Measurements from ENCODE around the gene DACH1. TPM values are rescaled to one million over a fixed set of nuclear protein-coding genes. Genes with fewer than 3 reads are reported as not detected.

The DACH1 gene
- total and polyA plus RNA-seq, 9 of the 15 experiments (the other 6 are each of a cell fraction or from before 2014, with no cell fraction given), result 0.04 to 0.07 (median 0.04) TPM; not detected in 2

- H3K9ac ChIP-seq (ENCODE audit: insufficient read depth in 1 of 2, low read depth in 2 of 2, low read length in 2 of 2), result no peak overlapping the region
- H3K9me1 ChIP-seq (ENCODE audit: control insufficient read depth, insufficient read depth, low read length), result no peaks in the 10 kb centered on the region
- H4K20me1 ChIP-seq (replicated peaks; ENCODE audit: control insufficient read depth, insufficient read depth, low read length), result no peaks in the 10 kb centered on the region
- no peak overlapping the region for H3K4me2 ChIP-seq (ENCODE audit: insufficient read depth, low read length)
- BruUV-seq (replicated peaks), result no TSS peak
- 0% methylated on average over 1 of the region's 1 CpG for WGBS (ENCODE audit: insufficient coverage, low coverage, missing lambda C conversion rate)
- FAIRE-seq (no peak), ATAC-seq (no peak), DNase-seq (ENCODE audit: extremely low read depth in 1 of 4, low spot score in 3 of 4) (no peak)
- H3K36me3 ChIP-seq (ENCODE audit: control insufficient read depth, insufficient read depth, low read length), result no peaks in the 10 kb centered on the region
- ChIA-PET POLR2A (no interaction called here), CTCF (ENCODE audit: low intra/inter-chr PET ratio) (no interaction called here)
- TF ChIP-seq ZNF589 (CRISPR knock-in tag; IDR thresholded peaks at IDR 0.05; ENCODE audit: low read depth) (no peak), HNRNPL (IDR thresholded peaks at IDR 0.05; ENCODE audit: low read depth, low read length) (no peak), ZNF696 (CRISPR knock-in tag; conservative IDR thresholded peaks at IDR 0.05) (no peak), GABPB1 (CRISPR knock-in tag; IDR thresholded peaks at IDR 0.05) (no peak), FOXA1 (IDR thresholded peaks at IDR 0.05; ENCODE audit: borderline replicate concordance) (no peak), RBM14 (IDR thresholded peaks at IDR 0.05; ENCODE audit: borderline replicate concordance, insufficient read depth, low read depth, low read length) (no peak), PPARD (CRISPR knock-in tag; IDR thresholded peaks at IDR 0.05) (no peak)
- no peaks in the 10 kb centered on the region for H3K9me3 ChIP-seq (replicated peaks; ENCODE audit: control insufficient read depth, insufficient read depth, low read depth, low read length)
- no peak overlapping the region for H3K4me3 ChIP-seq
- no peak overlapping the region for H3K27ac ChIP-seq (ENCODE audit: extremely low read depth, low read depth, low read length)
- intact Hi-C loops (cut with micrococcal nuclease), result no loop called here
- no peaks in the 10 kb centered on the region for H3K4me1 ChIP-seq (replicated peaks in 1 of 2; ENCODE audit: control insufficient read depth in 2 of 2, insufficient read depth in 2 of 2, low read length in 2 of 2)
- no peak overlapping the region for H2AFZ ChIP-seq (ENCODE audit: low read depth, low read length)
- no peaks in the 10 kb centered on the region for H3K79me2 ChIP-seq (ENCODE audit: control insufficient read depth, insufficient read depth, low read length)
- H3K27me3 ChIP-seq (ENCODE audit: control insufficient read depth in 2 of 2, insufficient read depth in 2 of 2, low read length in 2 of 2), result no peaks in the 10 kb centered on the region
- in situ Hi-C loops (cut with MboI), result no loop called here
These were observed 326.9 kb downstream of the DACH1 start for GRCh38 chr13:71540098-71540497.

DNA sequence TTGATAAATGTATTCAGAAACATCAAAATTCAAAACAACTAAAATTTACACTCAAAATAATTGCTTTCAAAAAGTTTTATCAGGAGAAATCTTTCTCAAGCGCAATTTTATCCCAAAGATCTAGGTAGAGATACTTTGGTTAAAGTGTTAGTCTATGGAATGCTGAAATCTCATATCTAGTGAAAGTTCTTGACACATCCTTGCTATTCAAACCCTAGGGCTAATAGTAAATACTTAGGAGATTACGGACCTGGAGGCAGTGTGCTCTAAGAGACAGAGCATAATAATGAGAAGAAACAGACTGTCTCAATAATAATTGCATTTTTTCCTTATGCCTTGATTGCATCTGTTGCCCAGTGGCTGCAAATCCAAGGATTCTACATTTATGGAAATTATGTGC lies 330.8 kb downstream of the DACH1 start:
- H3K27ac ChIP-seq (ENCODE audit: extremely low read depth, low read depth, low read length), result no peak overlapping the region
- no peaks in the 10 kb centered on the region for H3K4me1 ChIP-seq (replicated peaks in 1 of 2; ENCODE audit: control insufficient read depth in 2 of 2, insufficient read depth in 2 of 2, low read length in 2 of 2)
- H3K4me2 ChIP-seq (ENCODE audit: insufficient read depth, low read length), result no peak overlapping the region
- ATAC-seq, result no peak
- no peak overlapping the region for H2AFZ ChIP-seq (ENCODE audit: low read depth, low read length)
- no peak overlapping the region for H3K4me3 ChIP-seq
- no peak overlapping the region for H3K9ac ChIP-seq (ENCODE audit: insufficient read depth in 1 of 2, low read depth in 2 of 2, low read length in 2 of 2)
- H3K9me1 ChIP-seq (ENCODE audit: control insufficient read depth, insufficient read depth, low read length), result no peaks in the 10 kb centered on the region
- CTCF ChIA-PET (ENCODE audit: low intra/inter-chr PET ratio), result no interaction called here
- FAIRE-seq, result no peak
- H3K36me3 ChIP-seq (ENCODE audit: control insufficient read depth, insufficient read depth, low read length), result no peaks in the 10 kb centered on the region
- intact Hi-C loops (cut with micrococcal nuclease), result no loop called here
- DNase-seq (ENCODE audit: extremely low read depth in 1 of 4, low spot score in 3 of 4), result no peak
- H3K9me3 ChIP-seq (replicated peaks; ENCODE audit: control insufficient read depth, insufficient read depth, low read depth, low read length), result no peaks in the 10 kb centered on the region
- in situ Hi-C loops (cut with MboI), result no loop called here
- H3K79me2 ChIP-seq (ENCODE audit: control insufficient read depth, insufficient read depth, low read length), result no peaks in the 10 kb centered on the region
- no peaks in the 10 kb centered on the region for H4K20me1 ChIP-seq (replicated peaks; ENCODE audit: control insufficient read depth, insufficient read depth, low read length)
- H3K27me3 ChIP-seq (ENCODE audit: control insufficient read depth in 2 of 2, insufficient read depth in 2 of 2, low read length in 2 of 2), result no peaks in the 10 kb centered on the region
- 6% methylated on average over 2 of the region's 2 CpGs for WGBS (ENCODE audit: insufficient coverage, low coverage, missing lambda C conversion rate)
- BruUV-seq (replicated peaks), result no TSS peak
- POLR2A ChIA-PET, result no interaction called here
- no peak for TF ChIP-seq ZNF589 (CRISPR knock-in tag; IDR thresholded peaks at IDR 0.05; ENCODE audit: low read depth)

Data from K562 (cell line).